ENCODE data around the gene NCAM1. TPM values are rescaled to one million over a fixed set of nuclear protein-coding genes. Genes with fewer than 3 reads are reported as not detected.

NCAM1 gene
- total and polyA plus RNA-seq, 10 donors = 0.41 to 13.2 (median 7.1) TPM

- H3K9me3 ChIP-seq = no peaks in the 10 kb centered on the region
- peaks cover 3 to 31% (median 27%) of the 10 kb centered on the region in 6 donors for H3K4me1 ChIP-seq
- H3K36me3 ChIP-seq = no peaks in the 10 kb centered on the region
- intact Hi-C loops (cut with DNase I; ENCODE audit: low total_unique reads) = no loop called here
- no peak for DNase-seq
- peaks cover 5 to 75% (median 32%) of the 10 kb centered on the region in 7 donors for H3K27me3 ChIP-seq (replicated peaks in 1 of 7)
- no peak for TF ChIP-seq CTCF (IDR thresholded peaks at IDR 0.05 in 8 of 11, conservative IDR thresholded peaks at IDR 0.05 in 3 of 11)
- TF ChIP-seq POLR2A (IDR thresholded peaks at IDR 0.05) = no peak
- TF ChIP-seq POLR2AphosphoS5 (IDR thresholded peaks at IDR 0.05) = no peak
- no peak overlapping the region for H3K27ac ChIP-seq
- 65 to 75% (median 73%) methylated on average over 4 of the region's 4 CpGs for WGBS, 5 donors
- no peak overlapping the region for H3K4me3 ChIP-seq
Observed at GRCh38 chr11:112965656-112966055, 4.4 kb downstream of the NCAM1 start.

GRCh38 chr11:112966561-112966960 is 5.3 kb downstream of the NCAM1 start:
- Histone ChIP-seq H3K4me1 (peaks cover 3 to 22% (median 18%) of the 10 kb centered on the region in 6 donors), H3K4me3 (no peak overlapping the region), H3K27ac (no peak overlapping the region), H3K9me3 (no peaks in the 10 kb centered on the region), H3K36me3 (no peaks in the 10 kb centered on the region), H3K27me3 (replicated peaks in 1 of 7) (peaks cover 5 to 66% (median 23%) of the 10 kb centered on the region in 7 donors)
- intact Hi-C loops (cut with DNase I; ENCODE audit: low total_unique reads) = no loop called here
- DNase-seq = no peak
- 80 to 91% (median 86%) methylated on average over 4 of the region's 4 CpGs for WGBS, 5 donors
- TF ChIP-seq CTCF (IDR thresholded peaks at IDR 0.05 in 8 of 11, conservative IDR thresholded peaks at IDR 0.05 in 3 of 11) = no peak
- no peak for TF ChIP-seq POLR2A (IDR thresholded peaks at IDR 0.05)
- no peak for TF ChIP-seq POLR2AphosphoS5 (IDR thresholded peaks at IDR 0.05)

GRCh38 chr11:112967082-112967481 is 5.9 kb downstream of the NCAM1 start:
- intact Hi-C loops (cut with DNase I; ENCODE audit: low total_unique reads) = no loop called here
- Histone ChIP-seq H3K9me3 (no peaks in the 10 kb centered on the region), H3K27ac (no peak overlapping the region), H3K4me1 (peaks cover under 1 to 17% (median 13%) of the 10 kb centered on the region in 6 donors), H3K27me3 (replicated peaks in 1 of 7) (peaks cover 5 to 60% (median 18%) of the 10 kb centered on the region in 7 donors), H3K4me3 (no peak overlapping the region), H3K36me3 (no peaks in the 10 kb centered on the region)
- TF ChIP-seq POLR2A (IDR thresholded peaks at IDR 0.05) = no peak
- TF ChIP-seq CTCF (IDR thresholded peaks at IDR 0.05 in 8 of 11, conservative IDR thresholded peaks at IDR 0.05 in 3 of 11) = no peak
- TF ChIP-seq POLR2AphosphoS5 (IDR thresholded peaks at IDR 0.05) = no peak
- no peak for DNase-seq
- 72 to 89% (median 83%) methylated on average over 3 of the region's 3 CpGs for WGBS, 5 donors

GRCh38 chr11:112968941-112969713 is 7.9 kb downstream of the NCAM1 start:
- intact Hi-C loops (cut with DNase I; ENCODE audit: low total_unique reads) = no loop called here
- WGBS, 5 donors = 7 to 11% (median 9%) methylated on average over 6 of the region's 6 CpGs
- H3K27me3 ChIP-seq (replicated peaks in 1 of 7) = peaks cover 0 to 40% (median 0%) of the 10 kb centered on the region in 7 donors
- TF ChIP-seq CTCF (IDR thresholded peaks at IDR 0.05 in 8 of 11, conservative IDR thresholded peaks at IDR 0.05 in 3 of 11) (no peak), POLR2AphosphoS5 (IDR thresholded peaks at IDR 0.05) (no peak), POLR2A (IDR thresholded peaks at IDR 0.05) (no peak)
- no peak overlapping the region for H3K4me3 ChIP-seq
- H3K27ac ChIP-seq = no peak overlapping the region
- no peaks in the 10 kb centered on the region for H3K4me1 ChIP-seq
- no peaks in the 10 kb centered on the region for H3K9me3 ChIP-seq
- DNase-seq = no peak
- H3K36me3 ChIP-seq = no peaks in the 10 kb centered on the region

Data from spleen (tissue), 11 donors.